Activated T-helper 2 cell treated with anti-CD3 and anti-CD28 coated beads, Interferon-gamma antibody, Interleukin-2, Interleukin-4, amounts not matched to agents 10 μg/mL and 5 μg/mL and 100 μg/mL, durations not matched to agents 14 hours and 24 hours and 36 hours (primary cell): ENCODE measurements around the gene EXO1. TPM values are rescaled to one million over a fixed set of nuclear protein-coding genes. Genes with fewer than 3 reads are reported as not detected.

Source experiments
- DNase-seq: peaks from one replicate; pipeline ENCODE4 v3.0.0; 2021; ENCODE audit warnings: low spot score
- H3K27ac Mint-ChIP-seq: one replicate; pipeline ENCODE4 v1.8.0; 2021; ENCODE audit warnings: mixed read lengths
- H3K27me3 Mint-ChIP-seq: one replicate; pipeline ENCODE4 v1.8.0; 2021; ENCODE audit warnings: low read depth, mixed read lengths
- H3K36me3 Mint-ChIP-seq: one replicate; pipeline ENCODE4 v1.8.0; 2021; ENCODE audit warnings: low read depth, mixed read lengths
- H3K4me1 Mint-ChIP-seq: one replicate; pipeline ENCODE4 v1.8.0; 2021; ENCODE audit warnings: low read depth, mixed read lengths
- H3K4me3 Mint-ChIP-seq: one replicate; pipeline ENCODE4 v1.8.0; 2021; ENCODE audit warnings: low read depth, mild to moderate bottlenecking, moderate library complexity, mixed read lengths
- H3K9me3 Mint-ChIP-seq: one replicate; pipeline ENCODE4 v1.8.0; 2021; ENCODE audit warnings: mixed read lengths
- intact Hi-C: fragments of 100-400 bp; cut with micrococcal nuclease; formaldehyde crosslinking; loops from one replicate; pipeline ENCODE4 v1.15.1; 2023
- total RNA-seq: library from RNA; stranded (reverse); gene quantifications from 2 replicates; pipeline ENCODE4 v1.2.3, GENCODE V29; 2022

The EXO1 gene
- total RNA-seq, 1 donor from 2014 or later: 52.5 TPM

DNA sequence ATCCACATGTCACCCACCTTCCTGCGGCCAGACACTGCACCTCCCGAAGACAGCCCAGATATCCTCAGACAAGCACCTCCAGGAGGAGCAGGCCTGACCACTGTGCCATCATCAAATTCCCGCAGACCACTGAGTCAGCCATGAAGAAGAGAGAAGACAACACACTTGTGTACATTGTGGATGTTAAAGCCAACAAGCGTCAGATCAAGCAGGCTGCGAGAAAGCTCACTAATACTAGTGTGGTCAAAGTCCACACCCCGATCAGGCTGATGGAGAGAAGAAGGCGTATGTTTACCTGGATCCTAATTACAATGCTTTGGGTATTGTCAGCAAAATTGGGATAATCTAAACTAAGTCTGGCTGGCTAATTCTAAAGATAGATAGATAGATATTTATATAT, 68.2 kb downstream of the EXO1 start:
- Mint-ChIP-seq H3K4me1 (no peaks in the 10 kb centered on the region), H3K27ac (no peak overlapping the region), H3K4me3 (no peak overlapping the region), H3K9me3 (no peaks in the 10 kb centered on the region), H3K27me3 (no peaks in the 10 kb centered on the region), H3K36me3 (no peaks in the 10 kb centered on the region)
- no peak for DNase-seq
- intact Hi-C loops: no loop called here

GRCh38 chr1:241917487-241917886, 69.5 kb downstream of the EXO1 start:
- no peak for DNase-seq
- Mint-ChIP-seq H3K4me3 (no peak overlapping the region), H3K9me3 (no peaks in the 10 kb centered on the region), H3K4me1 (no peaks in the 10 kb centered on the region), H3K27ac (no peak overlapping the region), H3K27me3 (no peaks in the 10 kb centered on the region), H3K36me3 (no peaks in the 10 kb centered on the region)
- intact Hi-C loops: no loop called here

DNA sequence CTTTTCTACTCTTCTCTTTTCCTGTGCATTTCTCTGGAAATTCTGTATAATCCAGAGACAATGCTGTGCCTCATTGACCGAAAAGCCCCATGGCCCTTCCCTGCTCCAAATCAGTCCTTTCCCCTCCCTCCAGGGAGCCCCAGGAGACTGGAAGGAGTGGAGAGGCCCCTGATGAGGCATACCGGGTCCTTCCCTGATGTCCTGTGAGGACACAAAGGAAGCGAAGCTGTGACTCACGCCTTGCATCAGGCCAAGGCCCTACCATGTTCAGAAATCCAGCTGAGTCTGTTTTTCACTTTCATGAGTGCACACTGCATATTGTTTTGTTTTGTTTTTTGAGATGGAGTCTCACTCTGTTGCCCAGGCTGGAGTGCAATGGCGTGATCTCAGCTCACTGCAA, 70.9 kb downstream of the EXO1 start:
- Mint-ChIP-seq H3K27ac (no peak overlapping the region), H3K4me1 (no peaks in the 10 kb centered on the region), H3K4me3 (no peak overlapping the region), H3K27me3 (peaks cover 2% of the 10 kb centered on the region), H3K36me3 (no peaks in the 10 kb centered on the region), H3K9me3 (no peaks in the 10 kb centered on the region)
- no peak for DNase-seq
- intact Hi-C loops: no loop called here

DNA sequence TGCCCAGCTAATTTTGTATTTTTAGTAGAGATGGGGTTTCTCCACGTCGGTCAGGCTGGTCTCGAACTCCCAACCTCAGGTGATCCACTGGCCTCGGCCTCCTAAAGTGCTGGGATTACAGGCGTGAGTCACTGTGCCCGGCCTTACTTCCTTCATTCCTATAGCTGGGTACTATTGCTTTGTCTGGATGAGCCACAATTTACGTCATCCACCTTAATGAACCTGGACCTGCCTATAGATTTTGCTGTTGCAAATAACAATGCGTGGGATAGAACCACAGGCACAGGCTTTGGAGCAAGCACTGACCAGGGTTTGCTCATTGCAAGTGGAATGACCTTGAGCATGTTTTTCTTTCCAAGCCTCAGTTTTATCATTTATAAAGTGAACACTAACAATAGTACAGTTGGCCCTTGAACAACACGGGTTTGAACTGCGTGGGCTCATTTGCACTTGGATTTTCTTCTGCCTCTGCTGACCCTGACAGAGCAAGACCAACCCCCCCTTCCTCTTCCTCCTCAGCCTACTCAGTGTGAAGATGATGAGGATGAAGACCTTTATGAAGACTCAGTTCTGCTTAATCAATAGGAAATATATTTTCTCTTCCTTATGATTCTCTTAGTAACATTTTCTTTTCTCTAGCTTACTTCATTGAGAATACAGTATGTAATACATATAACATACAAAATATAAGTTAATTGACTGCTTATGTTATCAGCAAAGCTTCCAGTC, 76.2 kb downstream of the EXO1 start:
- no peak overlapping the region for H3K27ac Mint-ChIP-seq
- intact Hi-C loops: no loop called here
- H3K36me3 Mint-ChIP-seq: no peaks in the 10 kb centered on the region
- peaks cover 2% of the 10 kb centered on the region for H3K27me3 Mint-ChIP-seq
- no peaks in the 10 kb centered on the region for H3K9me3 Mint-ChIP-seq
- H3K4me1 Mint-ChIP-seq: no peaks in the 10 kb centered on the region
- H3K4me3 Mint-ChIP-seq: no peak overlapping the region
- no peak for DNase-seq

- H3K4me3 Mint-ChIP-seq: no peak overlapping the region
- no peak for DNase-seq
- H3K27ac Mint-ChIP-seq: no peak overlapping the region
- no peaks in the 10 kb centered on the region for H3K36me3 Mint-ChIP-seq
- H3K27me3 Mint-ChIP-seq: peaks cover 2% of the 10 kb centered on the region
- no peaks in the 10 kb centered on the region for H3K4me1 Mint-ChIP-seq
- H3K9me3 Mint-ChIP-seq: no peaks in the 10 kb centered on the region
- intact Hi-C loops: no loop called here
Measured at GRCh38 chr1:241926141-241926540, 78.1 kb downstream of the EXO1 start.

- Mint-ChIP-seq H3K36me3 (no peaks in the 10 kb centered on the region), H3K9me3 (no peaks in the 10 kb centered on the region), H3K4me1 (no peaks in the 10 kb centered on the region), H3K27me3 (peaks cover 2% of the 10 kb centered on the region), H3K4me3 (no peak overlapping the region), H3K27ac (no peak overlapping the region)
- no peak for DNase-seq
- intact Hi-C loops: no loop called here
Measured at GRCh38 chr1:241927321-241927720, 79.3 kb downstream of the EXO1 start.

- H3K36me3 Mint-ChIP-seq: no peaks in the 10 kb centered on the region
- no peaks in the 10 kb centered on the region for H3K4me1 Mint-ChIP-seq
- H3K27me3 Mint-ChIP-seq: no peaks in the 10 kb centered on the region
- no peak overlapping the region for H3K4me3 Mint-ChIP-seq
- H3K9me3 Mint-ChIP-seq: no peaks in the 10 kb centered on the region
- DNase-seq: no peak
- H3K27ac Mint-ChIP-seq: no peak overlapping the region
- intact Hi-C loops: no loop called here
Measured at GRCh38 chr1:241932845-241933244, 84.8 kb downstream of the EXO1 start.

- no peaks in the 10 kb centered on the region for H3K36me3 Mint-ChIP-seq
- intact Hi-C loops: no loop called here
- no peaks in the 10 kb centered on the region for H3K27me3 Mint-ChIP-seq
- no peaks in the 10 kb centered on the region for H3K4me1 Mint-ChIP-seq
- no peak overlapping the region for H3K27ac Mint-ChIP-seq
- H3K9me3 Mint-ChIP-seq: no peaks in the 10 kb centered on the region
- no peak for DNase-seq
- H3K4me3 Mint-ChIP-seq: no peak overlapping the region
Measured at GRCh38 chr1:241934201-241934848, 86.3 kb downstream of the EXO1 start.

GRCh38 chr1:241934866-241935265, 86.9 kb downstream of the EXO1 start:
- Mint-ChIP-seq H3K4me3 (no peak overlapping the region), H3K27ac (no peak overlapping the region), H3K36me3 (no peaks in the 10 kb centered on the region), H3K27me3 (no peaks in the 10 kb centered on the region), H3K9me3 (no peaks in the 10 kb centered on the region), H3K4me1 (no peaks in the 10 kb centered on the region)
- intact Hi-C loops: no loop called here
- no peak for DNase-seq

Other genes starting within 250 kb of the EXO1 start
- gene CHML, start 207.8 kb upstream of the EXO1 start, total RNA-seq: 18.7 and 20.2 TPM in 2 replicates
- 15.1 and 17.5 TPM in 2 replicates for gene OPN3, start 207.8 kb upstream of the EXO1 start, total RNA-seq
- not detected in 2 replicates for gene WDR64, start 195.9 kb upstream of the EXO1 start, total RNA-seq
- gene BECN2, start 109.6 kb downstream of the EXO1 start, total RNA-seq: not detected in 2 replicates
- not detected in 2 replicates for gene MAP1LC3C, start 150.9 kb downstream of the EXO1 start, total RNA-seq